Left forelimb (tissue), 1 donor: ENCODE results near the gene TEX26.

Experiments
- DNase-seq: peaks from one replicate; pipeline ENCODE4 v3.0.0-alpha.2; 2018; ENCODE audit warnings: low spot score

The TEX26 gene

DNA sequence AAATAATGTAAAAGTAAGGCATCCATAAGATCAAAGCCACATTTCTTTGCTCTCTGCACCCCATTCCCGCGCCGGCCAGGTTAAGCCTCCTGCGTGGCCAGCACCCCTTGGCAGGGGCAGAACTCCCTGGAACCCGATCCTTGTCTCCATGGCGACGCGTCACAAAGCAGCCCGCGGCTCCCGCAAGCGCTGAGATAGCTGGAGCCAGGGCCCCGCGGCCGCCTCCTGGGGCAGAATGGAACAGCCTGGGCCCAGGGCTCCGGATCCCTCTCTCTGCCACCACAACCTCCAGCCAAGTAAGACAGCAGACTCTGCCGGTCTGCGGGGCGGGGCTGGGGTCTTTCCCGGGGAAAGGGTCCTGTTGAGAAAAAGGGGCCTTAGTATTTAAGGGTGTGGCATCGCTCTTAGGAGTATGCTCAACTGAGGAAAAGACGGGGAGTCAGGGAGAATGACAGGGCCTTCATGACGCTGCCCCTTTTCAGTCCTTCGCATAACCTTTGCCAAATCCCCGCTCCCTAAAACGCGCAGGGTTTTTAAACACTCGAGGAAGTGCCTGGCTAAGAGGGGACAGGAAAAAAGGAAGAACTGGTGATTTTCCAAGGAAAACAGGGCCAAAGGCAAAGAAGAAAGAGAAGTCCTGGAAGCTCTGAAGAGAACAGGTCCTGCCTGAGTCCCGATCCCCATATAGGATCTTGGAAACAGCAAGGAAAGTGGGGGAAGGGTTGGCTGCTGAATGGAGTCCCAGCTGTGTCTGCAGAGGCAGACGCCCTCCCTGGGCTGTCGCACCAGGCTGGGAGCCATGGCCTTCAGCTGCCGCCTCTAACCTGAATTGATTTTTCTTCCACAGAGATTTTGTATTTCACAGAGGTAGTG is at the start of gene TEX26:
TSS of gene TEX26 (plus strand) at position 176 of the 873 bp plus-strand sequence. CDS start at position 236, 60 bp downstream.
- DNase-seq = no peak

DNA sequence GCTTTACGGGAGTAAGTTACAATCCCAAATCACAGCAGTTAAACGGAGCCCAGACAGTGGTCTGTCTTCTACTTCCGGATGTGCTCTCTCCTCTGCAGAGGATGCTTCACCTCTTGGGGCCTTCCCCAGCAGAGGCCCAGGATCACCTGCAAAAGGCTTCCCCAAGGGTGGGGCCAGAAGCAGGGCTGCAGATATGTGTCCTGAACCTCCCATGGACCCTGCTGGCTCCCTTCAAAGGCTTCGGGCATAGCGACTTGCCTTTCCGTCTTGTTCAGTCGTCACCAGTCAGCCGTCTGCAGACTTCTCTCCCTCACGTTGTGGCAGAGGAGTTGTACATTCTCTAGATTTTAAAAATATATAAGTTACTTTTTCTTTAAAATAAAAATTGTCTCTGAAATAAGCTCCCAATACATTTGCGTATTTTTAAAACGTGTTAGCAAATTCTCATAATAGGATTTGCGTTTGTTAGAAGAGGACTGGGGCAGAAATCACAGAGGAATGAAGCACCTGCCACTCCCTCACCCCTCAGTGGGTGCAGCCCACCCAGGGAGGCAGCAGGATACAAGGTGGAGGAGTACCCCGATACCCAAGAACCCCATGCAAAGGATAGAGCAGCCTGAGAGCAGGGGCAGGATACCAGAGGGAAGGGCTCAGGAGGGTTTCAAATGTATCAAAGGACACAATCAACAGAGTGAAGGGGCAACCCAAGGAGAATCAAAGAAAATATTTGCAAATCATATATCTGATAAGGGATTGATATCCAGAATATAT is 49.3 kb upstream of the TEX26 start:
- DNase-seq = peak; percentile 46

DNA sequence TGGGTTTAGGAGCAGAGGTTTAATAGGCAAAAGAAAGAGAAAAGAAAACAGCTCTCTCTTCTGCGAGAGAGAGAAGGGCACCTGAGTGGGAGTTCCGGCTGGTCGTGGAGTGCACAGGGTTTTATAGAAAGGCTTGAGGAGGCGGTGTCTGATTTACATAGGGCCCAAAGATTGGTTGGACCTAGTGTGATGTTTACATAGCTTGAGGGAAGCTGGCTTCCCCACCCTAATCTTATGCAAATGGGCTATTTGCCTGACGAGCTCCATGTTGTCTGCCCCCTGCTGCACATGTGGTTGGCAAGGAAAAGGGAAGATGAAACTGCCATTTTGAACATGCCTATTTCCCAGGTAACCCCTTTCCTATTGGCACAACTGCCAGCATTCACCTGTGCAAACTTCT is 47.9 kb upstream of the TEX26 start:
- no peak for DNase-seq

DNA sequence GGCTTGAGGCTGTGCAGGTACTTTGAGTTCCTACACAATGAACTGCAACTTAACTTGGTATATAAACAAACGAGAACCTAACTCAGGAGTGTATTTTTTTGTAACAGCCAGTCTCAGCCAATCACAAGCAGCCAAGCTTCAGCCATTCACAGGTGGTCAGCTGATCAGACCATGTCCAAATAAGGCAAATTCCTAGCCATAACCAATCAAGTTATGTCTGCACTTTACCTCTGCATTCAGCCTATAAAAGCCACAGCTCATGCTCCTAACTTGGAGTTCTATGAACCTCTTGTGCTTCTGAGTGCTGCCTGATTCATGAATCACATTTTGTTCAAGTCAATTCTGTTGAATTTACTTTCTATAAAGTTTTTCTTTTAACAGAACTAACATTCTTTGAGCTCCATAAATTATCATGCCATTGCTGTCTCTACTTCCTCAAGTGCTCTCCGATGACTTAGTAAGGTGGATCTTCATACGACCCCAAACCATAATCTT is 43.2 kb upstream of the TEX26 start:
- DNase-seq = no peak

DNA sequence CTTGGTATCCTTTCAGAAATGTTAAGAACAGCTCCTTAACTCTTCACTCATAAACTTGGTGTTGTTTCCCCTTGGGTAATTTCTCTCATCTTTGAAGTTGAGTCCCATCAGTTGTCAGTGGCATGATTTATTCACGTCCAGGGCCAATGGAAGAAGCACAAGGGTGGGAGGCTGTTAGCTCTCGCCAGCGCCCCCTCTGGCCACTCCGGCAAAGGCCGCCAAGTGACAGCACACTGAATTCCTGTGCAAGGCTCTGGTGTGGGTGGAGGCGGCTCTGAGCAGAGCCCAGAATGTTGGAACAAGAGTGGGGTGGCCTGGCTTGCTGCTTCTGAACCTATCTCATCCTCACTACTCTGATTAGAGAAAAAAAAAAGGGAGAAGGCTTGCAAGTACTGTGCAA is 39.5 kb upstream of the TEX26 start:
- peak; percentile 65 for DNase-seq

DNA sequence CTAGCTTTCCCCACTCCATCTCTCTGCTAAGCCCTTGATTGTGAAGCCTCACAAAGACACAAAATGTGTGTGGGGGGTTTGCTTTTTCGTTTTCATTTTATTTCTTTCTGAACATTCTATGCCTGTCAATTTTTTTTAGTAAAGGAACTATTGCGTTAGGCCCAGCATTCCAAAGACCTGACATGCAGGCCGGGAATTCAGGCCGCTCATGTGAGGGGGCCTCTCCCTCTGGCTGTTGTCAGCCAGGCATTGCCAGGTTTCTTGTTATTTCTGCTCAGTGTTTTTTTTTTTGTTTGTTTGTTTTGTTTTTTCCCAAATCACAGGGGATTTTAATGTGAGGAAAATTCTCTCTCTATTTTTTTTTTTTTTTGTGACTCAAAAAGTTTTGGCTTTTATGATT is 36.7 kb upstream of the TEX26 start:
- peak; percentile 63 for DNase-seq

DNA sequence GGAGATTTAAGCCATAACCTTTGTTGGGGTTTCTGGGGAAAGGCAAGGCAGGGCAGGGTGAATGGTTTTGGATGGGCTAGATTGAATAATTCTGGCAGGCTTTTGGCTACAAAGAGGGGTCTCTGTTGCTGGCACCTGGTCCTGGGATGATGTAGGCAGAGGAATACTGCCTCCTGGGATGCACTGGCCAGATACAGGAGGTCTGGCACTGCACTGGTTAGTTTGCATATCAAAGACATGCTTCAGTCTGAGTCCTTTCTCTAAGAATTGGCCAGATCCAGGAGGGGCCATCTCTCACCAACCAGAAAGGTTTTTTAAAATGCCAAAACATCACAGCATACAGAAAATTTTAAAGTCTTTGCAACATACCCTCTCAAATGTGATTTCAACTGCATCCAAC is 34.4 kb upstream of the TEX26 start:
- DNase-seq = no peak

DNA sequence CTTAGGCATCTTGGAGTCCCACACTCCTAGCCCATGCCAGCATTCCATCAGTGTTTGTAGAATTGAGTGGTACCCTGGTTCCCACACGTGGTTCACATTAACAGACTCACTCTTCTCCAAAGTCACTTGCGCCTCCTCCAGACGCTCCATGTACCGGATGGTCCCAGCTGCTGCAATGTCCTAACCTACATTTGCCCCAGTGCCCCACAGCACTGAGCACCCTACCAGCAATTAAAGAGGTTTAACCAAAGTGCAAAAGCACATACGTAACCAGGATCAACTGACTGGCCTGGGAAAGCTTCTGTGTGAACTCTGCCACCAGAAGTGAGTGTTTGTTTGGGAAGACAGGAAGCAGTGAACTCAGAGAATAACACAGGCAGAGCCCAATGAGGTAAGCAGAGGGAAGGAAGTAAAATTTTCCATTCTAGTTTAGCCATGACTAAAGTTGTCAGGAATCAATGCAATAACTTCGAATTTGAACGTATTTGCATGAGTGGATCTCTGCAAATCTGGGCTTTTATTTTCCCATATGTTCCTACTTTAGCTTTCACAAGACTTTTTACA is 33.7 kb upstream of the TEX26 start:
- DNase-seq = no peak

DNA sequence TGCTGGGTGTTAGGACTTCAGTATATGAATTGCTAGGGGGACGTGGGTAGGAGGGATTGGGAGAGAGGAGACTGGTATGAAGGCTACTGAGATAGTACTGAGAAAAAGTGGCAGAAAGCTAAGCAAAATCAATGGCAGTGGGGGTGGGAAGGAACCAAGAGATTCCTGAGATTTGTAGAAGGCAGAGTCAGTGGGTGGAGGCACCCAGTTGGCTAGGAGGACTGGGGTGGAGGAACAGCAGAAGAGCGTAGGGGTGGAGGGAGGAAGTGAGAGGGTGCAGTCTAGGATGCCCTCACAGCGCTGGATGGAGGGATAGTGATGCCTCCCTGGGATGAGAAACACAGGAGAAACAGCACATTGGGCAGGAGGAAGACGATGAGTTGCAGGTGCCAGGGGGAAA is 32.0 kb upstream of the TEX26 start:
- DNase-seq = no peak

DNA sequence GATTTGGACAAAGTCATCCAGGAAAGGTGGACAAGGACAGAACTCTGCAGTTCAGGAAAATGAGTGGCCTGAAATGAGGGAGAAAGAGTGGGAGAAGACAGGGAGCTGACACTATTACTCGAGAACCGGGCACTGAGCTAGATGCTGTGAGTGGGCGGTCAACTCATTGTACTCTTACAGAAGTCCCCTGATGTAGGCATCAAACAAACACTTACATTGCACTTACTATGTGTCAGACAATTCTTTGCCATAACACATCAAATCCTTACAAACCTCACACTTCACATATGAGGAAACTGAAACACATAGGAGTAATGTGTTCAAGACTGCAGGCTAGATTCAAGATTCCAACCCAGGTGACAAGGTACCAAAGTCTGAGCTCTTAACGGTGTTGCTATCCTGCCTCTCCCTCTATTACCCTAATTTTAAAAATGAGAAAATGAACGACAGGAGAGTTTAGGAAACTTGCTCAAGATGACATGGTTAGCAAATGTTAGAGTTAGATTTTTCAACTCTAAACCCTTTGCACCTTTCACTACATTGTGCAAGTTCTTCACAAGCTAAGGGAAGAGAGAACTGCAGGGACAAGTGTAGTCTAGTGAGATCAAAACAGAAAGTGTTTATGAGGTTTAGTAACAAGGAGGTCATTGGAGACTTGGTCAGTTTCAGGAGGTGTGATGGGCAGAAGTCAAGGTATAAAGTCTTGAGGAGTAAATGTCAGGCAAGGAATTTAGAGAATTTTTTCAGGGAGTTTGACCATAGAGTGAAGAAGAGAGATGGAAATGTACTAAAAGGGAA is 31.3 kb upstream of the TEX26 start:
- DNase-seq = no peak

DNA sequence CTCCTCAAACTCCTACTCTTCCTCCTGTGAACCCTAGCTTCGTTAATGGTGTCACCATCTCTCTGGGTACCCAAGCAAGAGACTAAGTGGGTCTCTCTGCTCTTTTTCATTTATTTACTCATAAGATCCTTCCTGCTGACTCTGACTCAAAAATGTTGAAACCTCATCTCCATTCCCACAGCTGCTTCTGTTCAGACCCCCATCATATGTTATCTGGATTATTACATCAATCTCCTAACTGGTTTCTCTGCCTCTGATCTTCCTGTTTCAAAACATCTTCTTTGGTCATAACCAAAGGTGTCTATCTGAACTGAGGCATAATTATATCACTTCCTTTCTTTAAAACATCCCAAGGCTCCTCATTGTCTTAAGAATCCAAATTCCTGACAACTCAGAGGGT is 28.4 kb upstream of the TEX26 start:
- DNase-seq = no peak

DNA sequence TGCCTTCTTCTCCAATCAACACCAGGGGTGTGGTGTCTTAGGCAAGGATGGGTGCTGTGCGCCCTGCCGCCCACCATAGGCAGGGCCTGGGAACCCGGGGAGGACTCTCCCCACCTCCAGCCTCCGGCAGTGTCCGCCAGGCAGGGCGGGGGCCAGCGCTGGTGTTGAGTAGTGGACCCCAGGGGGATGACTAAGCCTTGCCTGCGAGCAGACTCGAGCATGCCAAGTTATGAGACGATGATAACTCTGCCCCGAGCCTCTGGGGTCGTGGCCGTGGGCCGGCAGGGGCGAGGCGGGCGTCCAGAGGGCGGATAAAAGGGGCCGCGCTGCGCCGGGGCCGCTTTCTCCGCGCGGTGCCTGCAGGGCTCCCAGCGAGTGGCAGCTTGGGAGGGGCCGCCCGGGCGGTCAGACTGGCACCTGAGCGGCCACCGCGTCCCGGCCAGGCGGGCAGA is 26.5 kb upstream of the TEX26 start, which contains the start of gene MEDAG:
TSS of gene MEDAG (plus strand) at position 340 of the 452 bp plus-strand sequence. CDS start 245 bp downstream, outside the sequence.
- peak; percentile 85 for DNase-seq

DNA sequence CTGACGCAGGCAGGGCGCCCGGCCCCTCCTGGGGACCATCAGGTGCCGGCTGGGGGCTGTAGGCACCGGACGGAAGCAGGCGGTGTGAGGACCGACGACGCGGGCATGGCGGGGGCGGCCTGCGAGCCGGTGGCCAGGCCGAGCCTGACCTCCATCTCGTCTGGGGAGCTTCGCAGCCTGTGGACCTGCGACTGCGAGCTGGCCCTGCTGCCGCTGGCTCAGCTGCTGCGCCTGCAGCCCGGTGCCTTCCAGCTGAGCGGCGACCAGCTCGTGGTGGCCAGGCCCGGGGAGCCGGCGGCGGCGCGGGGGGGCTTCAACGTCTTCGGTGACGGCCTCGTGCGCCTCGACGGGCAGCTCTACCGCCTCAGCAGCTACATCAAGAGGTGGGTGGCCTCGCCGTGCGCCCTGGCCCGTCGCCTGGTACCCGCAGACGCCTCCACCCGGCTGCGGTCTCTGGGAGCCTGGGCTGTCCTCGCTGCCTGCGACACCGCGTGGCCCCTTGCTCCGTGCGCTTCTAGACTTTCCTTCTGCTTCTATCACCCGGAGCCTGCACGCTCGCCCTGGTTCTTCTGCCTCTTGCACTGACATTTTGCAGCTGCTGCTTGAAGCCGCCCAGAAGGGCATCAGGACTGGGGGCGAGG is 25.9 kb upstream of the TEX26 start:
- peak; percentile 72 for DNase-seq

DNA sequence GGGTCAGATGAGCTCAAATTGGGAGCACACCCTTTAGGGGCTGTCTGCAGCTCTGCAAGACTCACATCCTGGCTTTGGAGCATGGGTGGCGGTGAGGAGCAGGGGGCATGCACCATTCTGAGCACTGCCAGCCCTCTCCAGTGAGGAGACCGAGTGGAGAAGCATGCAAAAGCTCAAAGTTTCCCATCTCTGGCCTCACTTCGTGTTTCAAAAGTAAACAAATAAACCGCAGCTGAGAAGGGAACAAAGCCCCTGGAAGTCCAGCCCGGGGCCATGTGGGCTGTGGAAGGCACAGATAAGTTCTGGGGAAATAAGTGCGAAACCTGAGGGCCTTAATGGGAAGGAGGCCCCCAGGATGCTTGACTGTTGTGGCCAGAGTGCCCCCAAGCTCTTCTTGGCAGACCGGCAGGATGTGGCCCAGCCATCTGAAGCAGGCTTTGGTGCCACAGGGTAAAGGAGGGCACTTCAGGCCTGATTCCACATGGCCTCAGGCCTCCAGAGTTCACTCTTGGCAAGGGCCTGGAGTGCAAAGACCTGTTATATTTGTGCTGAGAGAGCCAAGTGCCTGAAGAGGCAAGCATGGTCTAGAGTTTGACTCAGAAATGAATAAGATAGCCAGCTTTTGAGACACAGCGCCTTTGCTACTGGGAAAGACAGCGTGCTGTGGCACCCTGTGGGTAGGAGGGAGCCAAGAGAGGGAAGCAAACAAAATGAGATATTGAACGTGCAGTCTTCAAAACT is 25.2 kb upstream of the TEX26 start:
- no peak for DNase-seq

DNA sequence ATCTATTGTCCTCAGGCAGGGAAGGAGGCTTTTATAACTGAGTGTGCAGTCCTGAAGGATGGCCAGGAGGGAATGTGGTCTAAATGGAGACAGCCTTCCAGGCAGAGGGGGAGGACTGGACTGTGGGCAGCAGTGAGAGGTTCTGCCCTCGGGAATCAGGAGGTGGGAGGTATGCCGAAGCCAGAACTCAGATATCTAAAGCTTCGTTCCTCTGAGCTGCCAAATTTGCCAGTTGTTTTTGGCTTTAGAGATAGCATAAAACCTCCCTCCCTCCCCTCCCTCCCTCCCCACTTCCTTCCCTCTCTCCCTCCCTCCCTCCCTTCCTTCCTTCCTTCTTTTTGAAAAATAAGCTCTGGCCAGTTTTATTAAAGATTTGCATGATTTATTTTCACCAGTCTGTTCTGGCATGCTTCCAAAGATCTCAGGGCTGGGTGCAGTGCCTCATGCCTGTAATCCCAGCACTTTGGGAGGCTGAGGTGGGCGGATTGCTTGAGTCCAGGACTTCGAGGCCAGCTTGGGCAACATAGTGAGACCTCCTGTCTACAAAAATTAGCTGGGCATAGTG is 24.0 kb upstream of the TEX26 start:
- DNase-seq = no peak

DNA sequence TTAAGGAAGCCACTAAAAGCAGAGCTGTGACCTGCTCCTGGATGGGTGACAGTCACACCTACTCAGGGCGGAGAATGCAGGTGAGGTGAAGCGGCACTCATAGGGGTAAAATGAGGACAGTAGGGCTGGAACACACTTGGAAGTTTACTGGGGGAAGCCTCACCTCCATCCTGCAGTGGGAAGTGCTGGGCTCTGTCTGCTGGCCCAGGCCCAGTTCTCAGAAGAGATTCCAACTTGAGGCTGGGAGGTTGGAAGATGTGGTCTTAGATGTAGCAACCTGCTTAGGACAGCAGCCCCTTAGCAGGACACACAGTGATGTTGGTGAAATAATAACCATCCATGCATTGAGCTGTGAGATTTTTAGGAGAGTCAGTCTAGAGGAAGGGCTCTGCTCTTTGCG is 21.8 kb upstream of the TEX26 start:
- no peak for DNase-seq

DNA sequence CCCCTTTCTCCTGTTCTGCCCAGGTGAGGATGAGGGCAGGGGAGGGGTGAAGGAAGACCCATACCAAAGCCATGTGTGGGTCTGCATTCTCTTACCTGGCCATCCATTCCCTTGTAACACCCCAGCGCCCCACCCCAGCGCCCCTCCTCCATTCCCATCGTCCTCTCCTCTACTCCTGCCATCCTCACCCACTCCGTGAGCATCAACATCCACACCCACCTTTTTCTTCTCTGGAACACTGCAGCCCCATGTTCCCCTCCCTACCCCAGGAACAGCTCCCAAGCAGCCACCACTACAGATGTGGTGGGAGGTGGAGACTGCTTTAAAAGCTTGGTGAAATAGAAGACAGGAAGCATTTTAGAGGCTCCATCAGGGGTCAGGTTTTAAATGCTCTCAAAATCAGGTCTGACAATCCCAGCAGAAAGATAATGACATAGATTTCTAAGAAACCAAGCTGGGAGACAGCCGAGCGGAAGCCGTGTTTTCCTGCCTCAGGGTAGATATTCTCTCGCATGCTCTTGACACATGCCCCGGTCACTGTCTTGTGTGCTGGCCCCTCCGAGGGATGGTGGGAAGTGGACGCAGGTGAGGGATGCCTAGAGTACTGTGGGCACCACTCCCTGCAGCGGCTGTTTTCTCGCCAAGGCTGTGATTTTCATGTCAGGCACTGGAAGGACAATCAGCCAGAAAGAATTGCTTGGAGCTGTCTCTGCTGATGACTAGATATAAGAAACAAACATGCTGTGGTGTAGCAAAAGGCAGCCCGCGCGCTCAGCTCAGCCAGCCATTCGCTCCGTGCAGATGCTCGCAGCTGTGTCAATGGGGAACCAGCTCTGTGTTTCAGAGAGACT is 16.5 kb upstream of the TEX26 start:
- no peak for DNase-seq

DNA sequence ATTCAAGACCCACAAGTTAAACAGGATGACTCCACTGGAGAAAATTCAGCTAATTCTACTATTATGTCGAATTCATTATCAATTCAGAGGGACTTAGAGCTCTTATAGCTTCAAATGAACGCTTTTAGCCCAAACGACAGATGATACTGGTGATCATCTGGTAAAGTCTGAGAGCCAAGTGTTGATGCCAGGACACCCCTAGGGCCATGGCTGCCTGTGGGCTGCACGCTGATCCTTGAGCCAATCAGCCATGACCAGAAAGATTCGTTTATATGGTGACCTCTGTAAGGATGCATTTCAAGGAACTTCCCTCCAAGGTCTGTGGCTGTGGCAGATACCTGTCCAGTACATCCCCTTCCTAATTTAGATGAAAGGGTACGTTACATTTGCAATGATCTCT is 15.5 kb upstream of the TEX26 start:
- DNase-seq = no peak
